Colon (tissue), 2 donors: ENCODE data around the gene COL6A1.

Experiments used
- FAIRE-seq: peaks from 2 replicates; lab custom pipeline; 2012; peaks lifted over from hg19 to GRCh38; lab: Jason Lieb, UNC
- donor health status: control.
- donor health status: control.

Gene COL6A1

GRCh38 chr21:45994086-45994661 lies 12.6 kb downstream of the COL6A1 start:
- FAIRE-seq, result no peak

GRCh38 chr21:45994759-45995685 lies 13.5 kb downstream of the COL6A1 start:
- FAIRE-seq, result no peak

GRCh38 chr21:45995686-45996179 lies 14.2 kb downstream of the COL6A1 start:
- no peak for FAIRE-seq

GRCh38 chr21:45996311-45997204 lies 15.0 kb downstream of the COL6A1 start:
- FAIRE-seq, result no peak

GRCh38 chr21:45997205-45997494 lies 15.6 kb downstream of the COL6A1 start:
- no peak for FAIRE-seq

GRCh38 chr21:45997495-45998275 lies 16.1 kb downstream of the COL6A1 start:
- no peak for FAIRE-seq

GRCh38 chr21:45998276-45998701 lies 16.7 kb downstream of the COL6A1 start:
- no peak for FAIRE-seq

GRCh38 chr21:45998871-45999580 lies 17.5 kb downstream of the COL6A1 start:
- FAIRE-seq, result no peak

GRCh38 chr21:45999581-46000181 lies 18.1 kb downstream of the COL6A1 start:
- FAIRE-seq, result no peak

GRCh38 chr21:46000182-46000730 lies 18.7 kb downstream of the COL6A1 start:
- no peak for FAIRE-seq

- FAIRE-seq, result no peak
Observed at GRCh38 chr21:46000731-46001641, 19.4 kb downstream of the COL6A1 start.

GRCh38 chr21:46001821-46002681 lies 20.5 kb downstream of the COL6A1 start:
- FAIRE-seq, result no peak

- no peak for FAIRE-seq
Observed at GRCh38 chr21:46002841-46003574, 21.4 kb downstream of the COL6A1 start.

- no peak for FAIRE-seq
Observed at GRCh38 chr21:46003575-46004007, 22.0 kb downstream of the COL6A1 start.

GRCh38 chr21:46004168-46004861 lies 22.7 kb downstream of the COL6A1 start:
- FAIRE-seq, result no peak

- FAIRE-seq, result no peak
Observed at GRCh38 chr21:46005081-46005480, 23.5 kb downstream of the COL6A1 start.

GRCh38 chr21:46005481-46005881 lies 23.9 kb downstream of the COL6A1 start:
- no peak for FAIRE-seq
